Smooth muscle cell (in vitro differentiated cells): ENCODE data around the gene GPC1. TPM values are rescaled to one million over a fixed set of nuclear protein-coding genes. Genes with fewer than 3 reads are reported as not detected.

Experiments
- DNase-seq: peaks from one replicate; lab custom pipeline; 2025; ENCODE audit not compliant: unreplicated experiment; lab: John Stamatoyannopoulos, UW
- H2AFZ ChIP-seq: fragments of 200-600 bp; sonication (generic); 2 replicates; pipeline ENCODE4 v1.6.0; 2016; ENCODE audit warnings: antibody characterized with exemption, low read depth, mild to moderate bottlenecking
- H3F3A ChIP-seq: fragments of 200-600 bp; sonication (generic); 2 replicates; pipeline ENCODE4 v1.6.0; 2017; ENCODE audit warnings: antibody characterized with exemption, low read depth
- H3K27ac ChIP-seq: fragments of 200-600 bp; sonication (generic); 2 replicates; pipeline ENCODE4 v1.5.1; 2016; ENCODE audit warnings: low read depth, mild to moderate bottlenecking
- H3K27me3 ChIP-seq: fragments of 200-600 bp; sonication (generic); 2 replicates; pipeline ENCODE4 v1.6.1; 2016; ENCODE audit warnings: low read depth, mild to moderate bottlenecking
- H3K36me3 ChIP-seq: fragments of 200-600 bp; sonication (generic); 2 replicates; pipeline ENCODE4 v1.5.1; 2016; ENCODE audit warnings: low read depth
- H3K4me1 ChIP-seq: fragments of 200-600 bp; sonication (generic); 2 replicates; pipeline ENCODE4 v1.5.1; 2016; ENCODE audit warnings: low read depth
- H3K4me2 ChIP-seq: fragments of 200-600 bp; sonication (generic); 2 replicates; pipeline ENCODE4 v1.6.0; 2016; ENCODE audit warnings: mild to moderate bottlenecking
- H3K4me3 ChIP-seq: fragments of 200-600 bp; sonication (generic); 2 replicates; pipeline ENCODE4 v1.5.1; 2016; ENCODE audit warnings: mild to moderate bottlenecking
- H3K79me2 ChIP-seq: fragments of 200-600 bp; sonication (generic); 2 replicates; pipeline ENCODE4 v1.6.0; 2016; ENCODE audit warnings: low read depth, mild to moderate bottlenecking
- H3K9ac ChIP-seq: fragments of 200-600 bp; sonication (generic); 2 replicates; pipeline ENCODE4 v1.6.0; 2016; ENCODE audit warnings: low read depth
- H3K9me3 ChIP-seq: fragments of 200-600 bp; sonication (generic); replicated peaks from 2 replicates; pipeline ENCODE4 v1.5.1; 2016; ENCODE audit warnings: low read depth
- H4K20me1 ChIP-seq: fragments of 200-600 bp; sonication (generic); 2 replicates; pipeline ENCODE4 v1.6.0; 2016; ENCODE audit warnings: low read depth
- CTCF ChIP-seq: fragments of 200-600 bp; sonication (generic); IDR thresholded peaks from 2 replicates; pipeline ENCODE4 v1.5.1; 2017; ENCODE audit warnings: borderline replicate concordance, mild to moderate bottlenecking, antibody characterized with exemption; ENCODE audit not compliant: insufficient read depth, poor library complexity, severe bottlenecking
- WGBS: methylation state at CpG from one replicate; pipeline ENCODE4 v1.1.7; 2016; ENCODE audit warnings: low lambda C conversion rate; 5-methylcytosine and 5-hydroxymethylcytosine counted together
- polyA plus RNA-seq: library from polyadenylated mRNA; unstranded; fragments of >200 nt; fragmentation: Nextera tagmentation; extraction: Ambion mirVana; gene quantifications from 2 replicates; pipeline ENCODE4 v1.2.1, GENCODE V29; 2016
- total RNA-seq: library from RNA; depleted of rRNA; stranded (reverse); fragments of >200 nt; gene quantifications from 2 replicates; pipeline ENCODE4 v1.2.3, GENCODE V29; 2014

Gene GPC1
- total and polyA plus RNA-seq, 2 experiments from 2014 or later = 88.9 to 221 TPM

GRCh38 chr2:240438810-240439697 lies 3.6 kb downstream of the GPC1 start:
- TF ChIP-seq CTCF = no peak
- Histone ChIP-seq H4K20me1 (peaks cover 78% of the 10 kb centered on the region), H3K9me3 (no peaks in the 10 kb centered on the region), H3F3A (no peaks in the 10 kb centered on the region), H3K9ac (no peak overlapping the region), H3K4me1 (peaks cover 16% of the 10 kb centered on the region), H3K4me2 (peak overlapping the region; percentile 98), H3K79me2 (peaks cover 67% of the 10 kb centered on the region), H3K4me3 (no peak overlapping the region), H3K36me3 (no peaks in the 10 kb centered on the region), H3K27me3 (no peaks in the 10 kb centered on the region), H2AFZ (no peak overlapping the region), H3K27ac (no peak overlapping the region)
- no peak for DNase-seq
- 94% methylated on average over 25 of the region's 25 CpGs for WGBS

- Histone ChIP-seq H3K4me2 (no peak overlapping the region), H3K27me3 (no peaks in the 10 kb centered on the region), H2AFZ (no peak overlapping the region), H3K4me1 (peaks cover 10% of the 10 kb centered on the region), H3K36me3 (no peaks in the 10 kb centered on the region), H3F3A (no peaks in the 10 kb centered on the region), H3K79me2 (peaks cover 72% of the 10 kb centered on the region), H3K27ac (no peak overlapping the region), H3K4me3 (no peak overlapping the region), H3K9ac (no peak overlapping the region), H4K20me1 (peaks cover 85% of the 10 kb centered on the region), H3K9me3 (no peaks in the 10 kb centered on the region)
- 98% methylated on average over 15 of the region's 15 CpGs for WGBS
- TF ChIP-seq CTCF = no peak
- no peak for DNase-seq
Observed at GRCh38 chr2:240439698-240440151, 4.3 kb downstream of the GPC1 start.

- no peak overlapping the region for H3K4me2 ChIP-seq
- WGBS = 99% methylated on average over 10 of the region's 12 CpGs
- H4K20me1 ChIP-seq = peaks cover 90% of the 10 kb centered on the region
- peaks cover 8% of the 10 kb centered on the region for H3K4me1 ChIP-seq
- H2AFZ ChIP-seq = no peak overlapping the region
- H3K27ac ChIP-seq = no peak overlapping the region
- H3K4me3 ChIP-seq = no peak overlapping the region
- H3K79me2 ChIP-seq = peaks cover 74% of the 10 kb centered on the region
- no peaks in the 10 kb centered on the region for H3K9me3 ChIP-seq
- H3K36me3 ChIP-seq = no peaks in the 10 kb centered on the region
- no peaks in the 10 kb centered on the region for H3F3A ChIP-seq
- DNase-seq = no peak
- no peaks in the 10 kb centered on the region for H3K27me3 ChIP-seq
- H3K9ac ChIP-seq = no peak overlapping the region
- TF ChIP-seq CTCF = no peak
Observed at GRCh38 chr2:240440251-240440650, 4.8 kb downstream of the GPC1 start.
